GM11168 (cell line): ENCODE data around the gene CAMP.
"Not testable (repeated sequence)": the region's sequence is repeated elsewhere in the genome, so short reads cannot be mapped to it uniquely, and the experiment has no call there.

Source experiments
- in situ Hi-C: fragments of 300-500 bp; cut with MboI; formaldehyde crosslinking; loops from one replicate; pipeline ENCODE4 v1.12.0; 2022; ENCODE audit warnings: low sequenced_read_pairs; ENCODE audit not compliant: unreplicated experiment

The CAMP gene

DNA sequence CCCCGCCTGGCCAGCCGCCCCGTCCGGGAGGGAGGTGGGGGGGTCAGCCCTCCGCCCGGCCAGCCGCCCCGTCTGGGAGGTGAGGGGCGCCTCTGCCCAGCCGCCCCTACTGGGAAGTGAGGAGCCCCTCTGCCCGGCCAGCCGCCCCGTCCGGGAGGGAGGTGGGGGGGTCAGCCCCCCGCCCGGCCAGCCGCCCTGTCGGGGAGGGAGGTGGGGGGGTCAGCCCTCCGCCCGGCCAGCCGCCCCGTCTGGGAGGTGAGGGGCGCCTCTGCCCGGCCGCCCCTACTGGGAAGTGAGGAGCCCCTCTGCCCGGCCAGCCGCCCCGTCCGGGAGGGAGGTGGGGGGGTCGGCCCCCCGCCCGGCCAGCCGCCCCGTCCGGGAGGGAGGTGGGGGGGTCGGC lies 11.5 kb upstream of the CAMP start:
- in situ Hi-C loops = not testable (repeated sequence)

DNA sequence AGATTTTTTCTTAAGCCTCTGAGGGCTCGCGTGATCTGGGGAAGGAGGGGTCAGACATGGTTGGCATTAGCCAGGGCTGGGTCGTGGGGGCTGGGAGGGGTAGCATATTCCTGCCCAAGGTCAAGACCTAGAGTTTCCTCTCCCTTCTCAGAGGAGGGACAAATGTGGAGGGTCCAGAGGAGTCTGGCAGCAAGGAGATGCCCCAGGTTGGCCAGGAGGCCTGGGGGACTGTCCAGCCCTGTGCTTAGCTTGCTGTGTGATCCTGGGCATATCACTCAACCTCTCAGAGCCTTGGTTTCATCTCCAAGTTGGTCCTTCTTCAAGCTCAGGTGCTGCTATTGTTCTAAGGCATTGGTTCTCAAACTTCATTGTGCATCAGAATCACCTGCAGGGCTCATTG lies 9.1 kb upstream of the CAMP start:
- in situ Hi-C loops = no loop called here

GRCh38 chr3:48215019-48215418 lies 8.3 kb upstream of the CAMP start:
- in situ Hi-C loops = no loop called here

GRCh38 chr3:48215466-48215865 lies 7.8 kb upstream of the CAMP start:
- in situ Hi-C loops = no loop called here

- in situ Hi-C loops = no loop called here
Measured at GRCh38 chr3:48215876-48216275, 7.4 kb upstream of the CAMP start.

- in situ Hi-C loops = no loop called here
Measured at GRCh38 chr3:48217449-48217848, 5.8 kb upstream of the CAMP start.

- in situ Hi-C loops = no loop called here
Measured at GRCh38 chr3:48218537-48218936, 4.8 kb upstream of the CAMP start.

- in situ Hi-C loops = no loop called here
Measured at GRCh38 chr3:48219543-48219942, 3.8 kb upstream of the CAMP start.

DNA sequence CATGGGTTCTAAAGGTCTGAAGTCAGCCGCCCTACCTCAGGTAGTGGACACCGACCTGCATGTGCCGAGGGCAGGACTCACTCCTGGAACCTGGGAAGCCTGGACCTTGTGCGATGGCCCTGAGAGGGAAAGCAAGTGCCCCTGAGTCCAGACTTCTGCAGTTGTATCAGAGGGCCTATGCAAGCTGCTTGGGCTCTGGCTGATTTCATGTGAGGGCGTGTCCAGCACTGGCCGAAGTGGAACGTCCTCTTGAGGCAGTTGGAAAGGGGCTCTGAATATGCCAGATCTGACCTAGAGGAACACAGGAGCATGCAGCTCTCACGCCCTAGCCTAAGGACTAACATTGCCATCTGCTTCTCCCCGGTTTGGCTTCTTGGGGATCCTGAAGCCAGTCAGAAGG lies 2.5 kb upstream of the CAMP start:
- in situ Hi-C loops = no loop called here

DNA sequence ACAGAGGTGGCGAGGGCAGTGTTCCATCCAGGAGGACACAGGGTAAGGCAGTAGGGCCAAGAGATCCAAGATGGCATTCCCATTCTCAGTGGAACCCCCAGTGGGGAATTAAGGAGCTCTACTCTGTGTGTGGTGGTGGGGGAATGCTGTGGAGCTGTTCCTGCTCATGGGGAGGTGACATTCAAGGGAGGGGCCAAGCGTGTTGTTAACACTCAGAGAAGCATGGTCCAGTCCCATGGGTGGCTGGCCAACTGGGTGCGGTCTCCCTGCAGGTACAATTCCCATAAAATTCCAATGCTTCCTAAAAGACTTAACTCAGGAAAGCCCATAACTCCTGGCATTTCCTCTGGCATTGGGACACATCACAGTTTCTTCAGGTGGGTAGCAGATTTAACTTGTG lies 2.3 kb downstream of the CAMP start:
- in situ Hi-C loops = no loop called here

GRCh38 chr3:48226939-48227338 lies 3.6 kb downstream of the CAMP start:
- in situ Hi-C loops = no loop called here

DNA sequence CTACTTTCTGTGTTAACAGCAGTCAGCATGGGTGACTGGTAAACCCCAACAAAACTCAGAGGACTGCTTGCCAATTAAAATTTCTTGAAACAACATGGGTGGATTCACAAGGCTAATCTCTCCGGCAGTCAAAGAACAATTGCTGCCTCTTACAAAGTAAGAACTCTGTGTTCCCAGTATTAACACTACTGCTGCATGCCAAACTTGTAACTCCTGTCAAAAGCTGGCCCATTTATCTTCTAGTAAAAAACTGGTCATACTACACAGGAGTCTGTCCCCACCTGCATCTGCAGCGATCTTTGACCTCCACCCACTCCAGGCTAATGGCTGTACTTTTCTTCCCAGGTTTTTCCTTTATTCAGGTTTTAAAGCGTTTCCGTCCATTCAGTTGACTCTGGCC lies 8.9 kb downstream of the CAMP start:
- in situ Hi-C loops = no loop called here

- in situ Hi-C loops = no loop called here
Measured at GRCh38 chr3:48232734-48233133, 9.4 kb downstream of the CAMP start.

DNA sequence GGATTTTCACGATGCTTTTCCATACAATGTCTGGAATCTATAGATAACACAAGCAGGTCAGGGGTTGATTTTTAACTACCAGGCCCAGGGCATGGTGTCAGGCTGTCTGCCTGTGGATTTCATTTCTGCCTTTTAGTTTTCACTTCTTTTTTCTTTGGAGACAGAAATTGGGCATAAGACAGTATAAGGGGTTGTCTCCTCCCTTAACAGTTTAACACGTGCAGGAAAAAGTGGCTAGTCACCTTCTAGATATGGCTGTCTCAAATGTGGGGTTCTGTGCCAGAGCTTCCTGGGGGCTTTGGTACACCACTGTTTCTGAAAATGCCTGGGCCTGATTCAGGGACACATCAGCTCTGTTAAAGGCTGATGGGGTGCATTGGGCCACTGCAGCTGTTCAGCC lies 10.2 kb downstream of the CAMP start:
- in situ Hi-C loops = no loop called here

GRCh38 chr3:48236531-48236930 lies 13.2 kb downstream of the CAMP start:
- in situ Hi-C loops = no loop called here

- in situ Hi-C loops = no loop called here
Measured at GRCh38 chr3:48238531-48239085, 15.3 kb downstream of the CAMP start.

GRCh38 chr3:48240000-48240963 lies 17.0 kb downstream of the CAMP start:
- in situ Hi-C loops = no loop called here

DNA sequence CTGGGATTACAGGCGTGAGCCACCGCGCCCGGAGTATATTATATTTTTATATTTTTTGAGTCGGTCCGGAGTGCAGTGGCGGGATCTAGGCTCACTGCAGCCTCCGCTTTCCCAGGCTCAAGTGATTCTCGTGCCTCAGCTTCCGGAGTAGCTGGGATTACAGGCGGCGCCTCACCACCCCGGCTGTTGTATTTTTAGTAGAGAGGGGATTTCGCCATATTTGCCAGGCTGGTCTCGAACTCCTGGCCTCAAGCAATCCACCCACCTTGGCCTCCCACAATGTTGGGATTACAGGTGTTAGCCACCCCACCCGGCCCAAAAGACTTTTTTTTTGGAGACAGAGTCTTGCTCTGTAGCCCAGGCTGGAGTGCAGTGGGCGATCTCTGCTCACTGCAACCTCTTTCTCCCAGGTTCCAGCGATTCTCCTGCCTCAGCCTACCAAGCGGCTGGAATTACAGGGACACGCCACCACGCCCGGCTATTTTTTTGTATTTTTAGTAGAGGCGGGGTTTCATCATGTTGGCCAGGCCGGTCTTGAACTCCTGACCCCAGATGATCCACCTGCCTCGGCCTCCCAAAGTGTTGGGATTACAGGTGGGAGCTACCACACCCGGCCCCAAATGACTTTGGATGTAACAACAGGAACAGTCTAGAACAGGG lies 18.6 kb downstream of the CAMP start:
- in situ Hi-C loops = no loop called here

GRCh38 chr3:48243886-48244285 lies 20.6 kb downstream of the CAMP start:
- in situ Hi-C loops = no loop called here

- in situ Hi-C loops = no loop called here
Measured at GRCh38 chr3:48244461-48244860, 21.2 kb downstream of the CAMP start.

- in situ Hi-C loops = no loop called here
Measured at GRCh38 chr3:48245136-48245535, 21.8 kb downstream of the CAMP start.
